Activated gamma-delta T cell treated with anti-CD3 and anti-CD28 coated beads, Interleukin-2, amount 50 U/mL, for 16 hours (primary cell): ENCODE results near the gene ZNF326.
"Not testable (repeated sequence)": the region's sequence is repeated elsewhere in the genome, so short reads cannot be mapped to it uniquely, and the experiment has no call there.

Experiments
- DNase-seq: peaks from one replicate; pipeline ENCODE4 v3.0.0-alpha.2; 2020; ENCODE audit warnings: low read depth

Gene ZNF326

GRCh38 chr1:89965193-89965768 lies 29.6 kb upstream of the ZNF326 start:
- DNase-seq: no peak

- DNase-seq: no peak
Observed at GRCh38 chr1:89966656-89967055, 28.3 kb upstream of the ZNF326 start.

- DNase-seq: no peak
Observed at GRCh38 chr1:89971600-89971999, 23.3 kb upstream of the ZNF326 start.

- no peak for DNase-seq
Observed at GRCh38 chr1:89972024-89972423, 22.9 kb upstream of the ZNF326 start.

GRCh38 chr1:89973471-89974127 lies 21.3 kb upstream of the ZNF326 start:
- DNase-seq: no peak

- DNase-seq: no peak
Observed at GRCh38 chr1:89974256-89974655, 20.7 kb upstream of the ZNF326 start.

- no peak for DNase-seq
Observed at GRCh38 chr1:89974696-89975470, 20.0 kb upstream of the ZNF326 start.

GRCh38 chr1:89975540-89976125 lies 19.3 kb upstream of the ZNF326 start:
- DNase-seq: no peak

- DNase-seq: no peak
Observed at GRCh38 chr1:89978755-89979154, 16.2 kb upstream of the ZNF326 start.

GRCh38 chr1:89980605-89981004 lies 14.3 kb upstream of the ZNF326 start:
- no peak for DNase-seq

- DNase-seq: not testable (repeated sequence)
Observed at GRCh38 chr1:89982846-89983245, 12.1 kb upstream of the ZNF326 start.

GRCh38 chr1:89984564-89985116 lies 10.3 kb upstream of the ZNF326 start:
- not testable (repeated sequence) for DNase-seq

GRCh38 chr1:89986020-89986419 lies 8.9 kb upstream of the ZNF326 start:
- no peak for DNase-seq

- DNase-seq: peak; percentile 40
Observed at GRCh38 chr1:89987159-89987819, 7.6 kb upstream of the ZNF326 start.

- no peak for DNase-seq
Observed at GRCh38 chr1:89989099-89989498, 5.8 kb upstream of the ZNF326 start.

- DNase-seq: no peak
Observed at GRCh38 chr1:89989799-89990198, 5.1 kb upstream of the ZNF326 start.

GRCh38 chr1:89990976-89991831 lies 3.7 kb upstream of the ZNF326 start:
- DNase-seq: no peak

GRCh38 chr1:89993541-89993940 lies 1.4 kb upstream of the ZNF326 start:
- DNase-seq: no peak

GRCh38 chr1:89994231-89994804 lies 592 bp upstream of the ZNF326 start:
- DNase-seq: no peak

GRCh38 chr1:89995598-89996449 lies 914 bp downstream of the ZNF326 start:
- DNase-seq: peak; percentile 4
